GM18909 (cell line): ENCODE data around the gene MRPS30.
"Not testable (repeated sequence)": the region's sequence is repeated elsewhere in the genome, so short reads cannot be mapped to it uniquely, and the experiment has no call there.

Experiments
- ATAC-seq: cut with Tn5 transposase; IDR thresholded peaks from one replicate; pipeline ENCODE4 v1.9.1; 2021; ENCODE audit warnings: mild to moderate bottlenecking; ENCODE audit not compliant: unreplicated experiment, poor library complexity

The MRPS30 gene

DNA sequence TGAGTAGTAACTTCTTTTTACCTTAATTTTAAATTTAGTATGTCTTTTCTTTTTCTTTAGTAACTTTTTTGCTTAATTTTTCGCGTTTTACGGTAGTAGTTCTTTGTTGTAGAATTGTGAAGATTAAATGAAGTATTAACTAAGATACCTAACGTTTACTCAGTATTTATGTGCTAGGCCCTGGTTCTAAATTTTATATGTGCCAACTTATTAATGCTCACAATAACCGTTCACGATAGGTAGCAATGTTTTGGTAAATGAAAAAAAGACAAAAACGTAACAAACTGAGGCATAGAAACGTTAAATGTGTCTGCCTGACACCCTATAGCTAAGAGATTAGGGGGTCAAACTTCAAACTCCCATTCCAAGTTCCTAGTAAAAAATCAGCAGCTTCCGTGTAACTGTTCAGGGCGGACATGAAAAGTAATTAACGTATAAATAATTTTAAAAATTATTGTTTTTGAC lies 1.2 kb downstream of the MRPS30 start:
- ATAC-seq: no peak

DNA sequence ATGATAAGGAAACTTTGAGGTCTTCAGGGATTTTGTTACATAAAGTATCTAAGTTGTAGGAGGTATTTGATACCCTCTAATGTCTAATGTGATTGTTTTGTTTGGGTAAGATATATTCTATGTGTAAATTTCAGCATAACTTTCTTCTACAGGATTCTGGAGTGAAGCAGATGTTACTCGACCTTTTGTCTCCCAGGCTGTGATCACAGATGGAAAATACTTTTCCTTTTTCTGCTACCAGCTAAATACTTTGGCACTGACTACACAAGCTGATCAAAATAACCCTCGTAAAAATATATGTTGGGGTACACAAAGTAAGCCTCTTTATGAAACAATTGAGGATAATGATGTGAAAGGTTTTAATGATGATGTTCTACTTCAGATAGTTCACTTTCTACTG lies 6.0 kb downstream of the MRPS30 start:
- ATAC-seq: no peak

DNA sequence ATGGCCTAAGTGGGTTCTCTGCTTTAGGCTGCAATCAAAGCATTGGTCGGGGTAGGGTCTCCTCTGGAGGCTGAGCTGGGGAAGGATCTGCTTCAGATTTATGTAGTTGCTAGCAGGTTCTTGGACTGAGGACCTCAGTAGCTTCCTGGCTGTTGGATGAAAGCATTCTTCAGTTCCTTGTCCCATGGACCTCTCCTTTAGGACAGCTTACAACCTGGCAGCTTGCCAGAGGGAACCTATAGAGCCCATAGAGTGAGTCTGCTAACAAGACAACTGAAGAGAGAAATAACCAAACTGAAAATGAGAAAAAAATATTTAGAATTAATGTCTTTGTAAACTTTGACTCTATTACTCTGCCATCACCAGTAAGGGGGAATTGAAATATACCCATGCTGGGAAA lies 12.4 kb downstream of the MRPS30 start:
- ATAC-seq: no peak

DNA sequence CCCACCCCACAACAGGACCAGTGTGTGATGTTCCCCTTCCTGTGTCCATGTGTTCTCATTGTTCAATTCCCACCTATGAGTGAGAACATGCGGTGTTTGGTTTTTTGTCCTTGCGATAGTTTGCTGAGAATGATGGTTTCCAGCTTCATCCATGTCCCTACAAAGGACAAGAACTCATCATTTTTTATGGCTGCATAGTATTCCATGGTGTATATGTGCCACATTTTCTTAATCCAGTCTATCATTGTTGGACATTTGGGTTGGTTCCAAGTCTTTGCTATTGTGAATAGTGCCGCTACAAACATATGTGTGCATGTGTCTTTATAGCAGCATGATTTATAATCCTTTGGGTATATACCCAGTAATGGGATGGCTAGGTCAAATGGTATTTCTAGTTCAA lies 15.9 kb downstream of the MRPS30 start:
- not testable (repeated sequence) for ATAC-seq

DNA sequence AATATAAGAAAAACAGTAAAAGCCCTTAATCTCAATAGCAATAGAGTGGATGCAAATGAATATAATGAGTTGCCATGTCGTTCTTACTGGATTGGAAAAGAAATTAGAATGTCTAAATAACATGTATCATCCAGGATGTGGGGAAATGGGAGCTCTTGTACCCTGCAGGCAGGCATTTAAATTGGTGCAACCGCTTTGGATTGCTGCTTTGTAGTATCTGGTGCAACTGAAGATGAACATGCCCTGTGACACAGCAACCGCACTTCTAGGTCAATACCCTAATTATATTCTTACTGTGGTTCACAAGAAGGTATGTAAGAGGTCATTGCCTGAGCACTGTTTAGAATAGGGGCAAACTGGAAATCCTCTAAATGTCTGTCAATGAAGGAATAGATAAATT lies 18.9 kb downstream of the MRPS30 start:
- ATAC-seq: no peak

DNA sequence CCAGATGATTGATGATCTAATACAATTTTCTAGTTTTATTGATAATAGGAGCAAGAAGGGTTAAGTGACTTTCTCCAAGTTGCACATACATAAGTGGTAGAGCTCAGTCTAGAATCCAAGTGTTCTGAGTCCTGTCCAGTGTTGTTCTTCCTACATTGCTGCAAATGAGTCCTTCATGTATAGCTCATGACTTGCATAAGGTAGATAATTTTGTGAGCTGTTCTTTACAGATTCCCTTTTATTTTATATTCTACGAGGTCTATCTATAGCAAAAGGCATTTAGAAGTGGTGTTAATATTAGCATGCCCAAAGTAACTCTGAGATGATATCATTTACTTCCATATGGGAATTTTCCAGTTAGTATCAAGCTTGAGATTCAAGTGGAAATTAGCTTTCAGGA lies 20.0 kb downstream of the MRPS30 start:
- no peak for ATAC-seq

DNA sequence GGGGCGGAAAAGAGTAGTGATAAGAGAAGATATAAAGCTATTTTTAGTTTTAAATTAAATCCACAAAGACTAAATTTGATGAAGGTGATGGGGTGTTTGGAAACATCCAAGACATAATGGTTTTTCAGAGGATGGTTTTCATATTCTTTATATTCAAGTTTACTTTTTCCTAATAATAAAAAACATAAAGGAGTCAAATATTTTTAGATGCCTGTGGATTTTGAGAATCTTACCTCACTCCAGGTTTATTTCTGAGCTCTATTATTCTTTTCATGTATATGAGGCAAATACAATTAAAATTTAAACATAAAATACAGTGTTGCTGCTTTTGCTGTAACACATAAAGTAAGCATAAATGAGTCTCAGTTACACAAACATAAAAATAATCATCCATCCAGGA lies 22.2 kb downstream of the MRPS30 start:
- no peak for ATAC-seq

DNA sequence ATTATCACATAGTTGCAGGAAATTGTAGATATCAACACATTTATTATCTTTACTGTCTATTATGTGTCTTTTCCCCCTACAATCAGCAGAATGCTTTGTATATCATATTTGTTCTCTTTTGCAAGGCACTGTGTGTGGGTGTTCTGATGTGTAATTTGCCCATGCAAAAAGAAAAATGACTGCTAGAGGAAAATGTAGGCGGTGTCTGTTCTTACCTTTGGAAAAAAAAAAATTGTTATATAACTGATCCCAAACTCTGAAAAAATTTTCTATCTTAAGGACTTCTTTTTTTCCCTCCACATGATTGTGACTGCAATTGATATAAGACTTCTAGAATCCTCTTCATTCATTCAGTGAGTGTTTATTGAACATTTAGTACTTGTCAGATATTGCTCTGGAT lies 24.5 kb downstream of the MRPS30 start:
- no peak for ATAC-seq

DNA sequence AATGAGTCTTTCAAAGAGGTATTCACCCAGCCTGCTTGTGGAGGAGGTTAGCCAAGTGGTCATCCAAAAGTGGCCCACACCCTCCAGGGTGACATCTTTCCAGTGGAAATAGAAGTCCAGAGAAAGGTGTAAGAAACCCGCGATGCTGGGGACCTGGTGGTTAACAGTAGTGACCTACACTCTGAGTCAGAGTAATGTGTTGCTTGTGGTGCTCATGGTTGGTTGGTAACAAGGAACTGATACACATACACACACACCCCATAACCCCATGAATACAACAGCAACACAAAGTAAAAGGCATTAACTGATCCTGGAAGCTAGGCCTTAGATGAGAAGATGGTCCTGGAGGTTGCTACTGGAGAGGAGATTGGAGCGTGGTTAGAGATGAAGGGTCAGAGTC lies 26.9 kb downstream of the MRPS30 start:
- no peak for ATAC-seq

DNA sequence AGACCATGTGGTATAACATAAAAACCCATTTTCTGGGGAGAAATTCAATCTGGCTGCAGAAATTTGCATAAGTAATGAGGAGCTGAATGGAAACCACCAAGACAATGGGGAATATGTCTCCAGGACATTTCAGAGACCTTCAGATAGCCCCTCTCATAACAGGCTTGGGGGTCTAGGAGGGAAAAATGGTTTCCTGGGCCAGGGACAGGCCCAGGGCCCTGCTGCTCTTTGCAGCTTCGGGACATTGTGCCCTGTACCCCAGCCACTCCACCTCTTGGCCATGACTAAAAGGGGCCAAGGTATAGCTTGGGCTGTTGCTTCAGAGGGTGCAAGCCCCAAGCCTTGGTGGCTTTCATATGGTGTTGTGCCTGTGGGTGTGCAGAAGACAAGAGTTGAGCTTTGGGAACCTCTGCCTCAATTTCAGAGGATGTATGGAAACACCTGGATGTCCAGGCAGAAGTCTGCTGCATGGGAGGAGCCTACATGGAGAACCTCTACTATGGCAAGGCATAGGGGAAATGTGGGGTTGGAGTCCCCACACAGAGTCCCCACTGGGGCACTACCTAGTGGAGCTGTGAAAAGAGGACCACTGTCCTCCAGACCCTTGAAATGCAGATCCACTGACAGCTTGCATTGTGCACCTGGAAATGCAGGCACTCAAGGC lies 30.4 kb downstream of the MRPS30 start:
- no peak for ATAC-seq

DNA sequence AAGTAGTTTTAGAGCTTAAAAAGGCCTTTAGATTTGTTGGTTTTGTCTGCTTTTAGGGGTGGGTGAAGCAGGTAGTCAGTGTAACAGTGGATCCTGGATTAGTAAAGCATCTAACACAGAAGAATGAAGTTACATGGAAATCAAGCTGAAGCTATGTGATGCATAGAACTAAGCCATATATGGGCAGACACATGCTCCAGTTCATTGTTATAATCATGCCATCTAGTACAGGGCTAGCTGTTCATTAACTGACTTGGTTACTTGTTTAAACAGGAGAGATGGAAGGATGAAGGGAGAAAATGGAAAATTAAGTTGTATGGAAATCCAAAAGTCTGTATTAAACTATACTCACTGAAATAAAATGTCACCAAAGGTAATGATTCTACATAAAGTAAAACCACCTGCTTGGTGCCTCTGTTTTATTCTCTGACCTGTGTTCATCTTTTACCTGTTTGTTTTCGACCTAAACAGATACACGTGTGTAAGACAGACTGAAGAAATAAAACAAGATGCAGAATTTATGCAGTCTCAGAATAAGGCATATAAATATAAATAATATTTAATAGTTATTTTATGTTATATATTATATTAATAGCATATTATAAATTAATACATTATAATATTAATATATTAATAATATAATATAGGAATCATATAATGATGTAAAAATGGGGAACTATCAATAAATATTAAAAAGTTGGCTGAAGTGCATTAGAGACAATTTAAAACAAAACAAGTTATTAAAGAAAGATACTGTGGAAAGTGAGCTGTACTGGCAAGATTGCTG lies 33.9 kb downstream of the MRPS30 start:
- no peak for ATAC-seq

DNA sequence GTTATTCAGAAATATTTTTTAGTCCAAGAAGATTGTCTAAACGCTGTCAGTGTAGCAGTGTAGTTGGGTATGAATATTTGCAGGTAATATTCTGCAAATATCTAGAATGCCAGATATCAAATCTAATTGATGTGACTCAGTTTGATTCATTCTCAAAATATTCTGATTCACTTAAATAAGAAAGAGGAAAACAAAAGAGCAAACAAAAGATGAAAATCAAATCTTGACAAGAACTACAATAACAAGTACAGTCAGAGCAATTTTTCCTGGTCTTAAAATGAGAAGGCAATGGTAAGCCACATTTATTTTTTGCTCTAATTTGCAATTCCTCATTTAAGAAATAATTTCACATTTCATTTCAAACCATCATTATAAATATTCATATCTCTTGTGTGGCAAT lies 36.0 kb downstream of the MRPS30 start:
- no peak for ATAC-seq

DNA sequence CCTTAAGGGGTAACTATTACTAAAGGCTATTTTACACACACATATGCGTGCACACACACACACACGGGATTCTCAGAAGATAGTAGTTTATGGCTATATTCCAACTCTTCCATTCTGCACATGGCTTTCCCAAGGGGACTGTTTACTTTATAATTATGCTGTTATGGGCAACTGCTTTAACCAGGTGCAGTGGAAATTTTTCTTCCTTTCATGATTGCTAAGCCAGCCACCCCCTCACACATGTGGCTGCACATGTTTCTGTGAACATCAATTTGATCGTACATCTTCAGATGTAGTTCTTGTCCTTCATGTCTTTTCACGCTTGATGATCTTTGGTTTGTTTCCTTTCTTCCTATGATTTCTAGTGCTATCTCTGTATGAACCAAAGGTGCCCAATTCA lies 37.0 kb downstream of the MRPS30 start:
- ATAC-seq: no peak

DNA sequence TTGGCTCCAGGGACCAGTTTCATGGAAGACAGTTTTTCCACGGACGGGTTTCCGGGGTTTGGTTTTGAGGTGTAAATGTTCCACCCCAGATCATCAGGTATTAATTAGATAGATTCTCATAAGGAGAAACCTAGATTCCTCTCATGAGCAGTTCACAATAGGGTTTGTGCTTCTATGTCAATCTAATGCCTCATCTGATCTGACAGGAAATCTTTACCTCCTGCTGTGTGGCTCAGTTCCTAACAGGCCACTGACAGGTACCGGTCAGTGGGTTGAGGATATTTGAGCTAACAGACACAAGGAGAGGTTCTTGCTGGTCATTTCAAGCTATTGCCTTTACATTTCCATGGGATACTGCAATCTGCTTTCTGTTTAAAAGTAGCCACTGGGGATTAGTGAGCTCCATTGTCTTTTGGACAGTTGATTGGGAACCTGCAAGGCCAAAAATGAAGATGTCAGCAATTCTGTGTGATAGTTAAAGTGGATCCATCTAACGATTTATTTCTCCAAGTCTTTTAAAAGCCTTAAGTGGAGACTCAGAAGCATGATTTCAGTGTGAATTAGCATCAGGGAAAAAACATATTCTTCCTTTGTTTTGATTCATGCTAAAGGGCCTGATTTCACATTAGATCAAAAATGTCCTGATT lies 38.6 kb downstream of the MRPS30 start:
- no peak for ATAC-seq

DNA sequence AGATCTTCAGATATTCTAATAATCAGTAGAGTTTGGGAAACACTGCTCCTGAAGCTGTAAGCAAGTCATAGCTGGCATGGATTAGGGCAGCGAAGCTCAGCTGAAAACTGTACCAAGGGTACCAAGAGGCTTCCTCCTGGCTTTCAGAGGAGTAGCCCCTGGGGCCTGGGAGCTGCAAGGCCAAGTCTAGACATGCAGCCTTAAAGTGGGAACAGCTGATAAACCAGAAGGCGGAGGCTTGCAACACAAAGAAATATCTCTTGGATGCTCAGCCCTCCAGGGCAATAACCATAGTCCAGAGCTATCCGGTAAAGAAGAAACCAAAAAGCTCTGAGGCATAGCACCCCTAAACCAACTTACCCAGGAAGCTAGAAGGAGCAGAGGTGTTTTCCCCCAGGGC lies 51.5 kb downstream of the MRPS30 start:
- no peak for ATAC-seq

DNA sequence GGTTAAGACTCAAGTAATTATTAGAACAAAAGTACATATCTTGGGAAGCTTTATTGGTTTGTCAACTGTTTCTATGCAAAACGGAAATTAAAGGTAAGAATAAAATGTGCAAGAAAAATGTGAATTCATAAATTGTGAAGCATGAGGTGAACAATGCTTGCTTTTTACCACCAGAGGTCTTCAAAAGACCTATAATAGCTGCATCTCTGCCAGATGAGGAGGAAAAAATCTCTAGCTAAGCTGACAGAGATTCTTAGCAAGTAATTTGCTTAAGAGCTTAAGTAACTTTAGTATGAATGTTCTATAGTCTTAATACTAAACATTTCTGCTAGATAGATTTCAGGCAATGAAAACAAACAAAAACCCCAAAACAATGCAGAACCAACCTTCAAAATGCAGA lies 54.1 kb downstream of the MRPS30 start:
- peak; percentile 75 for ATAC-seq
